Left lobe of liver (tissue), 2 donors: ENCODE measurements around the gene ACTMAP. TPM values are rescaled to one million over a fixed set of nuclear protein-coding genes. Genes with fewer than 3 reads are reported as not detected.

Source experiments
- ATAC-seq: fragments of 200-7000 bp; cut with Tn5 transposase; one replicate; pipeline ENCODE4 v1.9.1; 2020; ENCODE audit warnings: mild to moderate bottlenecking, moderate library complexity
- DNase-seq: peaks from one replicate; pipeline ENCODE4 v3.0.0-alpha.2; 2020; ENCODE audit warnings: low spot score
- total RNA-seq: library from RNA; stranded (reverse); gene quantifications from one replicate; pipeline ENCODE4 v1.2.1, GENCODE V29; 2021
- donor health status: DM: no; HTN: no; CAD: no; lungs with moderate emphysema.
- donor health status: DM: no; HTN: yes; CAD: no.

Gene ACTMAP
- total RNA-seq, 1 donor from 2014 or later, result 8.9 TPM

DNA sequence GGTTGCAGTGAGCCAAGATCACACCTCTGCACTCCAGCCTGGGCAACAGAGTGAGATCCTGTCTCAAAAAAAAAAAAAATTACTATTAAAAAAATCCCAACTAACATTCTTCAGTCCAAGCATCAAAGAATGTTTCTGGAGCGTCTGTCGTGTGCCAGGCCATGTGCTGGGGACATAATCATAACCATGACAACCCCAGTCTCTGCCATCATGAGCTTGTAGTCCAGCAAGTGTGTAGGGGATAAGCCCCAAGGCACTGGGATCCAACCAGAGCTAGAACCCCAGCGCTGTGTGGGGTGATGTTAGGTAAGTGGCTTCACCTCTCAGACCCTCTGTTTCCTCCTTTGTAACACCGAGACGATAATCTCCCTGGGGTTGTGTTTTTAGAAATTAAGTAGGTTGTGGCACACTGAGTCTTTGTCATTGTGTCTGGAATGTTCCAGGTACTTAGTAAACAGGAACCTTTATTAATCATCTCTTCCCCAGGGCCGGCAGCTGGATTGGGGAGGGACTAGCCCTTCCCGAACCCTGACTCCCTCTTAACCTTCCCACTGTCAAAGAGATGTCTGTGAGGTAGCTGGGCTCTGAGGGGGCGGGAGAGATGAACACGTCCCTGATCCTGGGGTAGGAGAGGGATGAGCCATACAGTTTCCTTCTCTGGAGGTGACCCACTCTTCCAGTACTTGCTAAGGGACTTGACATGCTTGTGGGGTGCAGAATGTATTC, 28.2 kb downstream of the ACTMAP start:
- DNase-seq (no peak), ATAC-seq (no peak)

DNA sequence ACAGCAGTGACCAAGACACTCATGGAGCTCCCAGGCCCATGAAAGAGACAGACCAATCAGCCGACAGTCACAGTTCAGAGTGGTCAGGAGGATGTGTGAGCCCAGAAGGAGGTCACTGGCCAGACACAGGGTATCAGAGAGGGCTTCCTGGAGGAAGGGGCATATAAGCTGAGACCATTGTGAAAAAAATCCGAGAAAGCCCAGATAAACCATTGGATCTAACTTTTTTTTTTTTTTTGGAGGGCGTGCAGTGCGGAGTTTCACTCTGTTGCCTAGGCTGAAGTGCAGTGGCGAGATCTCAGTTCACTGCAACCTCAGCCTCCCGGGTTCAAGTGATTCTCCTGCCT, 29.2 kb downstream of the ACTMAP start:
- ATAC-seq, result no peak
- DNase-seq, result no peak

DNA sequence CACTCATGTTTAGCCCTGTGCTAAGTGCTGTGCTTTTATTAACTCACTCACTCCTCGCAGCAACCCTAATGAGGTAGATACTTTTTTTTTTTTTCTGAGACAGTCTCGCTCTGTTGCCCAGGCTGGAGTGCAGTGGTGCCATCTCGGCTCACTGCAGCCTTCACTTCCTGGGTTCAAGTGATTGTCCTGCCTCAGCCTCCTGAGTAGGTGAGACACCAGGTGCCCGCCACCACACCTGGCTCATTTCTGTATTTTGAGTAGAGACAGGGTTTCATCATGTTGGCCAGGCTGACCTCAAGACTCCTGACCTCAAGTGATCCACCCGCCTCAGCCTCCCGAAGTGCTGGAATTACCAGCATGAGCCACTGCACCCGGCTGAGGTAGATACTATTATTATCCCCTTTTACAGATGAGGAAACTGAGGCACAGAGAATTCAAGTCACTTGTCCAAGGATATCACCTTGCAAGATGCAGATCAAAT, 30.8 kb downstream of the ACTMAP start:
- DNase-seq, result no peak
- no peak for ATAC-seq

DNA sequence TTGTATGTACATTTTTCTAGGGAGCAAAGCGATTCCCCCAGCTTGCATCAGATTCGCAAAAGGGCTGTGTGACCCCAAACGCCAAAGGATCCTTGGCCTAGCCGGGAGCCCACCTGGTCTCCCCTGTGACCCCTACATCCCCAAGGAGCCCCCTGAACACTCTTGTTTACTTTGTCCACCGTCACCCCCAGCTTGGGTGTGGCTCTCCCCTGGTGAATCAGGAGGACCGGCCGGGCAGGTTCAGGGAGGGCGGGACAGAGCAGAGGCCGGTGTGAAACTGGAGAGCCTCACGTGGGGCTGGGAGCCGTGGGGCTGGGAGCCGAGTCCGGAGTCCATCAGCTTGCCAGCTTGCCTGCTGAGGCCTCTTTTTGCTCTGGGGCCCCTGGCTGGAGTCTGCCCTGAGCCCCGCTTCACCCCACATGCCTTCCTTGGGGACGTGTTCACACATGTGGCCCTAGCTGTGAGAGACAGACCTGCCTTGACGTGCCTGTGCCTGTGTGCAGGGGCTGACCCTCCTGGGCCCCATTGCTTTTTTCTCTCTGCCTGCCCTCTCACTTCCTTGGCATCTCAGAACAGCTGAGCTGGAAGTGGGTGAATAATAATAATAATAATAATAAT, 31.4 kb downstream of the ACTMAP start:
- DNase-seq (peak; percentile 92), ATAC-seq (peak; percentile 59)

DNA sequence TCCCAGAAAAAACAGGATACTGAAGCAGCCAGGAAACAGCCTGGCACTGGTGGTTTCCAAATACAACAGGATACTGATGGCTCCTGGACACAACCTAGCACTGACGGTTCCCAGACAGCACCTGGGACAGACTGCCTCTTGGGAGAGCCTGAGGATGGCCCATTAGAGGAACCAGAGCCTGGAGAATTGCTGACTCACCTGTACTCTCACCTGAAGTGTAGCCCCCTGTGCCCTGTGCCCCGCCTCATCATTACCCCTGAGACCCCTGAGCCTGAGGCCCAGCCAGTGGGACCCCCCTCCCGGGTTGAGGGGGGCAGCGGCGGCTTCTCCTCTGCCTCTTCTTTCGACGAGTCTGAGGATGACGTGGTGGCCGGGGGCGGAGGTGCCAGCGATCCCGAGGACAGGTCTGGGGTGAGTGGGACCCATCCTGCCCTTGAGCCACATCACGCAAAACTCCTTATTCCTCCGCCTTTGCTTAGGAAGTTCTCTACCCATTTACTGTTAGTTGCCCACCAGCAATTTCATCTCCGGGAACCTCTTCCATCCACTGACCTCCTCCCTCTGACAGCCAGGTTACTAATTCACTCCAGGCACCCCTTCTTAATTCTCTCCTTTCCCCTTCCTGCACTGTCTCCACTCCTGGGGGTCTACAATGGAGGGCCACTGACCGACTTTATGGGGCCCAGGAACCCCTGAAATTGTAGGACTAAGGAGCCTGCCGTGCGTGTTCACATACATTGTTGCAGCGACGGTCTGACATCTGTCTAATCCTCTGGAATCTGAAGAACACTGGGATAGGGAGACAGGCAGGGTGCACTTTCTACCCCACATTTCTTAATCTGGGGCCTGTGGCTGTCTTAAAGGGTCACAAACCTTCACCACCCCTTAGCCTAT, 32.1 kb downstream of the ACTMAP start:
- ATAC-seq (no peak), DNase-seq (peak; percentile 58)

DNA sequence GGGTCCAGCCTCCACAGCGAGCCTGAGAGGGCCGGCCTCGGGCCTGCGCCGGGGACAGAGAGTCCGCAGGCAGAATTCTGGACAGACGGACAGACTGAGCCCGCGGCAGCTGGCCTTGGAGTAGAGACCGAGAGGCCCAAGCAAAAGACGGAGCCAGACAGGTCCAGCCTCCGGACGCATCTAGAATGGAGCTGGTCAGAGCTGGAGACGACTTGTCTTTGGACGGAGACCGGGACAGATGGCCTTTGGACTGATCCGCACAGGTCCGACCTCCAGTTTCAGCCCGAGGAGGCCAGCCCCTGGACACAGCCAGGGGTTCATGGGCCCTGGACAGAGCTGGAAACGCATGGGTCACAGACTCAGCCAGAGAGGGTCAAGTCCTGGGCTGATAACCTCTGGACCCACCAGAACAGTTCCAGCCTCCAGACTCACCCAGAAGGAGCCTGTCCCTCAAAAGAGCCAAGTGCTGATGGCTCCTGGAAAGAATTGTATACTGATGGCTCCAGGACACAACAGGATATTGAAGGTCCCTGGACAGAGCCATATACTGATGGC, 32.9 kb downstream of the ACTMAP start:
- ATAC-seq (peak; percentile 25), DNase-seq (peak; percentile 79)

DNA sequence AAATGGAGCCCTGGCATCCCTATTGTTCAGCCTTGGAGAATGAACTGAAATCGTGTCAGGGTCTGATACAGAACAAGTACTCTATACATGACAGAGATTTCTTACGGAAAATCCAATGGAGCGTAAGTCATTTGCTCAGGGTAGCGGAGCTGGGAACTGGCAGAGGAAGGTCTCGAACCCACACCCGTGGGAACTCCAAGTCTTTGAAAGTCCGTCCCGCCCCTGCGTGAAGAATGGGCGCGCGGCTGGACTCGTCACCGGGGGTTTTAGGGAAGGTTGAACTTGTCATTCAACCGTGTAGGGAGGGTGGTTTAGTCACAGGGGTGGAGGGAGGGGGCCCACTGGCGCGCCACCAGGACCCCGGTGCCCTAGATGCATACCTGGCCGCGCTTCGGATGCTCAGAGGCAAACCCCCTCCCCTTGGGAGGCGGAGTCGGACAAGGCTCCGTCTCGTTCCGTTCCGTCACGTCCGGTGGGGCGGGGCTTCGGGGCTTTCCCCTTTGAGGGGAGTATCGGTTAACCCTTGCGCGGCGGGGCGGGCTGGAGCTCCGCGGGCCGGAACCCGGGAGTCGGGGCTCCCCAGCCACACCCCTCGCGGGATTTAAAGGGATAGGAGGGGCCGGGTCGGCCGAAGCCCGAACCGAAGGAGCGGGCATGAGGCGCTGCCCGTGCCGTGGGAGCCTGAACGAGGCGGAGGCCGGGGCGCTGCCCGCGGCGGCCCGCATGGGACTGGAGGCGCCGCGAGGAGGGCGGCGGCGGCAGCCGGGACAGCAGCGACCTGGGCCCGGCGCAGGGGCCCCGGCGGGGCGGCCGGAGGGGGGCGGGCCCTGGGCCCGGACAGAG, 33.6 kb downstream of the ACTMAP start, which contains the start of the genes COQ8B and ITPKC:
Gene COQ8B, minus strand, starts transcription at position 405 of the 843 bp plus-strand sequence. CDS start 2,254 bp downstream, outside the sequence.
Gene ITPKC, plus strand, starts transcription at position 631 of the 843 bp plus-strand sequence. Its CDS starts 24 bp downstream, at position 655.
- ATAC-seq, result peak; percentile 76
- peak; percentile 100 for DNase-seq

DNA sequence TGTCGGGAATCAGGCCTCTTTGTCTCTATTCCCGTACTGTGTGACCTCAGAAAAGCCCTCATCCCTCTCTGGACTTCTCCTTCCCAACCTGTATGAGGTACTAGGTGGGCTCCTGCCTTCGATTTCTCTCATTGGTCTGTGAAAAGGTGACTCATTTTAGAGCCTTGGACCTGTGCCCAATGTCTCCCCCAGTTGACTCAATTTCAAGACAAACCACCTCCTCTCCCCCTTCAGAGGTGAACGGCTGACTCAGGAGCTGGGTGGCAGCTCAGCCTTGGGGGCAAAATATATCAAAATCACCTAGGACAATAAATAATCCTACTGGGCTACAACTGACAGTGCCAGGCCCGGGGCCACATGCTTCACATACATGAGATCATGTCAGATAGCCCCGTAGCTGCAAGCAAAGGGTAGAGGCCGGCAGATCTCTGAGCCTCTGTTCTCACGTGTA, 34.2 kb downstream of the ACTMAP start:
- DNase-seq, result no peak
- no peak for ATAC-seq

DNA sequence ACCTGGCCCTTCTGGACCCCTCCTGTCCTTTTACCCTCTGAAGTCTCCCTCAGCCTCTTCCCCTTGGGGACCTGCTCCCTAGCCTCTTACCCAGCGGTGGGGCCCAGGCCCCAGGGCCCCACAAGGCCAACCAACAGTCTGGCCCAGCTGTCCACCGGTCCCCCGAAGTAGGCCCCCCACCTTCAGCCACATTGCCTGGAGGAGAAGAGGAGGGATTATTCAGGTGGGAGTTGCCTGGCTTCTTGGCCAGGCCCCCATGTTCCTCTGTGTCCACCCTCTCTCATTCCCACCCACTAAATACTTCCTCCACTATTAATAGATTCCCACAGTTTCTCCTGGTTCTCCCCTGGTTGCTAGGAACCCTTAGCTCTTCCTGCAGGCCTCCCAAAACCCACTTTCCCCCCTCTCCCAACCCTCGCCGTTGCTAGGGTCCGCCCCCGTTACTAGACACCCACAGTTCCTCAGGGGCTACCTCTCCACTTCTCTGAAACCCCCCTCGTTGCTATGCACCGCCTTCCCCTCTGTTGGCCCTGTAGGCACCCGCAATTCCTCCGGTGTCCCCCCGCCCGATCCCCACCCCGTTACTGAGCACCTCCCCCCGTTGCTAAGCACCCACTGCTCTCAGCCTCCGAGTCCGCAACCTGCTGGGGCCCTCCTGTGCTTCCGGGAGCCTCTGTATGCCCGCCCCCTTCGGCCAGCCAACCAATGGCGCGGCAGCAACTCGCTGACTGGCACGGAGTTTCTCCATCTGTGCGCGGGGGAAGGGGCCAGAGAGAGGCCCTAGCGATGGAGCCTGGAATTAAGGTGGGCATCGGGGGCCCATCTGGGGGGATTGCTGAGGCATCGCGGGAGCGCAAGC, 35.6 kb downstream of the ACTMAP start:
- DNase-seq (peak; percentile 93), ATAC-seq (peak; percentile 68)

DNA sequence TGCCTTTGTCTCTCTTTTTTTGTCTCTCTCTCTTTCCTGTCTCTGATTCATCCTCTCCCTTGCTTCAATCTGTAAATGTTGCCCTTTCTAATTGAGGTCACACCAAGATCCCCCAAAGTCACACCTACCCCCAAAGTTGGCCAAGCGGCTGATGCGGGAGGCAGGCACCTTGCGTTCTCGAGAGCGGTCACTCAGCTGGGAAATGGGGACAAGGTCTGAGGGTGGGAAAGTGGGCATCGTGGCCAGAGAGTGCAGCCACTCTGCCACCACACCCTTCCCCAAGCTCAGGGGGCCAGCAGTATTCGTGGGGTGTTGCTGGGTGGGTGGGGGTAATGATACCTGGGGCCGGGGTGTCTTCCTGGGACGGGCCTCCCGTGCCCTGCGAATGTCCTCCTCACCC, 36.3 kb downstream of the ACTMAP start:
- ATAC-seq, result no peak

DNA sequence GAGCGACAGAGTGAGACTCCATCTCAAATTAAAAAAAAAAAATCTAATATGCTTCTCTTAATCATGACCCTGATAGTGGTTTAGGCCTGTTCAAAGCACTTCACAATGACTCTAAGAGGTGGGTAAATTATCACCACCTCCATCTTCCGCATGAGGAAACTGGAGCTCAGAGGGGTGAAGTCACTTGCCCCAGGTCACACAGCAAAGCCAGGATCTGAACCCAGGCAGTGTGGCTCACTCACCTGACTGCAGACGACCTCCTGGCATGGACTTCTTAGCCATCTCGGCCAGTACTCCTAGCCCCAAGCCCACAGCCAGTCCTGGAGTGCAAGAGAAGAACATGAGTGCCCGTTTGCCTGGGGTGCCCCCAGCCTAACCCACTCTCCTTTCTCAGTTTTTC, 40.5 kb downstream of the ACTMAP start:
- ATAC-seq (no peak), DNase-seq (no peak)

More for the DNA sequence above, 36.3 kb downstream of the ACTMAP start:
- DNase-seq, result no peak

DNA sequence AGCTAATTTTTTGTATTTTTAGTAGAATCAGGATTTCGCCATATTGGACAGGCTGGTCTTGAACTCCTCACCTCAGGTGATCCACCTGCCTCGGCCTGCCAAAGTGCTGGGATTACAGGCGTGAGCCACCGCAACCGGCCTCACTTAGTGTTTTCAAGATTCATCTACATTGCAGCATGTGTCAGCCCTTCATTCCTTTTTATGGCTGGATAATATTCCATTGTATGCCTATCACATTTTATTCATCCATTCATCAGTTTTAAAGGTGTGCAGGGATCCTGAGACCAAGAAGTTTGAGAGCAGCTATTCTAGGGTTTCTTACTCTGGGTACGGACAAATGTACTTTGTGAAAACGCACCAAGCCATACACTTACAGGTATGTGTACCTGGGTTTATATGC, 42.7 kb downstream of the ACTMAP start:
- DNase-seq, result no peak

DNA sequence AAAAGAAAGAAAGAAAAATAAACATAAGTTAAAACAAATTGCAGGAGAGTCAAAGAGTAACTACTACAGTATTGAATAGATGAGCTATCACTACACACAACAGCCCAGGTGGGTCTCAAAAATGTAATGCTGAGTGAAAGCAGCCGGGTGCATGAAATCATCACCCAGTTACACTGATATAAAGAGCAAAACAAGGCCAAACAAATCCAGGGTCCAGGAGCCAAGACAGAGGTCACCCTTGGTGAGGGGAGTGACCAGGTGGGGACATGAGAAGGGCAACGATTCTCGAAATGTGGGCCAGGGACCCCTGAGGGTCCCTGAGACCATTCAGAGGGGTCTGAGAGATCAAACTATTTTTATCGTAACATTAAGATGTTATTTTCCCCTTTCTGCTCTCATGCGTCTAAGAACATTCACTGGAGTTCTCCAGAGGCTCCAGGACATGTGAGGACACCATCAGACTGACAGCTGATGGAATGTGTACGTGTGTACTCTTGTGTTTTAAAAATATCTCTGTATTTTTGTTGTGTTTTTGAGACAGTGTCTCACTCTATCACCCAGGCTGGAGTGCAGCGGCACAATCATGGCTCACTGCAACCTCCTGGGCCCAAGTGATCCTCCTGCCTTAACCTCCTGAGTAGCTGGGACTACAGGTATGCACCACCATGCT, 44.2 kb downstream of the ACTMAP start:
- no peak for DNase-seq
- ATAC-seq, result no peak

More for the DNA sequence above, 42.7 kb downstream of the ACTMAP start:
- no peak for ATAC-seq

DNA sequence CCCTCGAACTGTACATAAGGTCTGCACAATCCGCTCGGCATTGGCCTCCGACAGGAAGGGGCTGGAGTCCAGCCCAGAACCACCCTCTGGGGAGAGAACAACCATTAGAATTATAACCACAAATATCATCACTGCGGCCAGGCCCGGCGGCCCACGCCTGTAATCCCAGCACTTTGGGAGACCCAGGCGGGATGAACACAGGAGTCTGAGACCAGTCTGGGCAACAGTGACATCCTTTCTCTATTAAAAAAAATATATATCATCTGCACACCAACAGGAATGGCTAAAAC, 45.0 kb downstream of the ACTMAP start:
- ATAC-seq (no peak), DNase-seq (no peak)

DNA sequence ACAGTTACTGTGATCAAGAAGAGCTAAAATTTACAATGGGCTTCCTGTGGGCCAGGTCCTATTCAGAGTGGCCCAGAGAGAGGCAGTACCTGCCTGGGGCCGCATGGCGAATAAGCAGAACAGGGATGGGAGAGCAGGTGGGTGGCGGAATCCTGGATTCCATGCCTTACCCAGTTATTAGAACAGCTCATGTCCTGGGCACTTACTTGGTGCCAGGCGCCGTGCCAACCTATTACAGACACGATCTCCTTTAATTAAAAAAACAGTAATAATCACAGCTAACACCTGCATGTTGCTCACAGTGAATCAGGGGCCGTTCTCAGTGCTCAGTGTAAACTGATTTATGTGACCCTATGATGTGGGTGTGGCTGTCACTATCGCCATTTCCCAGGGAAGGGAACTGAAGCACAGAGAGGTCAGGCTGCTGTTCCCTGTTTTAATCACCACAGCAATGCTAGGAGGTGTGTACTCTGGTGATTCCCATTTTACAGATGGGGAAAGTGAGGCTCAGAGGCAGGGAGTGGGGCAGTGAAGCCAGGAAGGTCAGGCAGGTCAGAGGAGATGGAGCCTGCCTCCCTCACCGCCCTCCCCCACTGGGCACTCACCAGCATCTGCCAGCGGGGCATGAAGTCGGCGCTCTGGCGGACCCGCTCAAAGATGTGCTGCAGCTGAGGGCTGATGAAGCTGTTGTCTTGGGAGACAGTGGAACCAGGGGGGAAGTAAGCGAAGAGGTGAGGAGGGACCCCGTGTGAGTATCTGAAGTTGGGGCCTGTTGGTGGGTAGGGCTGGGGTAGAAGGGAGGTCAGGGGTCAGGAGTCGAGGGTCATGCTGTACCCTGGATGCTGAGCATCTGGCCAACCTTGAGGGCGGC, 45.6 kb downstream of the ACTMAP start:
- DNase-seq (no peak), ATAC-seq (no peak)

DNA sequence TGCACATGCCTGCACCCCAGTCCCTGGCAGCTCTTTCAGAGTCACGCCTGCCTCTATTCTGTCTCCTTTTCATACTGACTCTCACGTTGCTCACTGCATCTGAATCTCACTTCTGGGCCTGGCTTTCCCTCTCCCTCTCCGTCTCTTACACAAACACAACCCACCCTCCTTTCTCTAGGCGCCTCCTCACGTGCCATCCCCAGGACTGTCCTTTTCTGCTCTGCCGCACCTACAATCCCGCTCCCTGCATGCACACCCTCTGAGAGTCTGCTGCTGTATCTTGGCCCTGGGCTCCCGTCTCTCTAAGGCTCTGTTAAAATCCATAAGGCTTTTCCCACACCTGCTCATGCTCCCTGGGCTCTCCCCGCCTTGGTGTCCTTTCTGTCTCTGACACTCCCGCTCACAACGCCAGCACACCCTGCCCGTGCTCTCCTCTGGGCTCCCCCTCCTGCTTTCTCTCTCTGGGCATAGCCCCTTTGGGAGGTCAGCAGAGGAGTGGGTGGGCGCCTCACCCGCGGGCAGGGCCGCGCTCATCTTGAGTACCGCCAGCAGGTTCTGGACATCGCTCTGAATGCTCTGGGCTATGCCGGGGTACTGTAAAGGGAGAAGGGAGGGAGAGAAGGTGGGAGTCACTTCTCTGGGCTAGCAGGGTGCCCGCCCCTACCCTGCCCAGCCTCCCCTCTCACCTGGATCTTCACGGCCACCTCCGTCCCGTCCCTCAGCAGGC, 47.1 kb downstream of the ACTMAP start:
- ATAC-seq (no peak), DNase-seq (no peak)
